ENCODE data around the gene VGLL1. TPM values are rescaled to one million over a fixed set of nuclear protein-coding genes. Genes with fewer than 3 reads are reported as not detected.

The VGLL1 gene, protein sequence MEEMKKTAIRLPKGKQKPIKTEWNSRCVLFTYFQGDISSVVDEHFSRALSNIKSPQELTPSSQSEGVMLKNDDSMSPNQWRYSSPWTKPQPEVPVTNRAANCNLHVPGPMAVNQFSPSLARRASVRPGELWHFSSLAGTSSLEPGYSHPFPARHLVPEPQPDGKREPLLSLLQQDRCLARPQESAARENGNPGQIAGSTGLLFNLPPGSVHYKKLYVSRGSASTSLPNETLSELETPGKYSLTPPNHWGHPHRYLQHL
- 10 to 100 TPM in 1 of 2 donors, under 1 TPM in 1; 0.40 to 13.8 TPM for total RNA-seq
- polyA plus RNA-seq, result 1 to 10 TPM; 2.1 to 2.4 TPM
- long read RNA-seq, donor 1, partial matches to known transcripts, result 0 of 3 reads
- long read RNA-seq, donor 1, other reads (novel, unspliced or antisense), result 0 of 3 reads
- long read RNA-seq, donor 2, partial matches to known transcripts, result 0 of 1 reads
- long read RNA-seq, donor 2, other reads (novel, unspliced or antisense), result 0 of 1 reads
- long read RNA-seq, donor 3, transcript VGLL1-201 (5 exons, 1,215 nt), result major isoform, 7 of 13 reads
- long read RNA-seq, donor 3, partial matches to known transcripts, result 6 of 13 reads
- long read RNA-seq, donor 3, other reads (novel, unspliced or antisense), result 0 of 13 reads
- long read RNA-seq, donor 4, result 0 reads
- long read RNA-seq, donor 5, partial matches to known transcripts, result 0 of 2 reads
- long read RNA-seq, donor 5, other reads (novel, unspliced or antisense), result 0 of 2 reads

GRCh38 chrX:136531951-136532350 lies at the start of gene VGLL1:
VGLL1 (plus strand) TSS chrX:136532215; CDS start chrX:136536021, 3,806 bp downstream.
- H3K27me3 ChIP-seq (ENCODE audit: control insufficient read depth in 3 of 3, insufficient read depth in 3 of 3, low read length in 2 of 3), result peaks cover 0 to 22% (median 12%) of the 10 kb centered on the region in 3 donors
- no peak within 1 kb of the TSS for H3K4me3 ChIP-seq
- DNase-seq (peak; percentile 13 to 55 (median 19)), ATAC-seq (ENCODE audit: insufficient read depth, low FRiP score) (no peak)
- WGBS, 2 donors, result 65 to 91% methylated on average over 3 of the region's 3 CpGs
- no peaks in the 10 kb centered on the region for H3K36me3 ChIP-seq (ENCODE audit: control insufficient read depth in 4 of 4, insufficient read depth in 4 of 4, low read length in 4 of 4)
- no peaks in the 10 kb centered on the region for H3K9me3 ChIP-seq (ENCODE audit: control insufficient read depth in 4 of 4, insufficient read depth in 3 of 4, low read length in 3 of 4)
- no peaks in the 10 kb centered on the region for H3K4me1 ChIP-seq (ENCODE audit: control insufficient read depth in 5 of 5, insufficient read depth in 5 of 5, low read length in 5 of 5)
- H3K27ac ChIP-seq (ENCODE audit: low read depth in 1 of 2, low read length in 1 of 2), result no peak within 1 kb of the TSS
- TF ChIP-seq, protein P1, sequence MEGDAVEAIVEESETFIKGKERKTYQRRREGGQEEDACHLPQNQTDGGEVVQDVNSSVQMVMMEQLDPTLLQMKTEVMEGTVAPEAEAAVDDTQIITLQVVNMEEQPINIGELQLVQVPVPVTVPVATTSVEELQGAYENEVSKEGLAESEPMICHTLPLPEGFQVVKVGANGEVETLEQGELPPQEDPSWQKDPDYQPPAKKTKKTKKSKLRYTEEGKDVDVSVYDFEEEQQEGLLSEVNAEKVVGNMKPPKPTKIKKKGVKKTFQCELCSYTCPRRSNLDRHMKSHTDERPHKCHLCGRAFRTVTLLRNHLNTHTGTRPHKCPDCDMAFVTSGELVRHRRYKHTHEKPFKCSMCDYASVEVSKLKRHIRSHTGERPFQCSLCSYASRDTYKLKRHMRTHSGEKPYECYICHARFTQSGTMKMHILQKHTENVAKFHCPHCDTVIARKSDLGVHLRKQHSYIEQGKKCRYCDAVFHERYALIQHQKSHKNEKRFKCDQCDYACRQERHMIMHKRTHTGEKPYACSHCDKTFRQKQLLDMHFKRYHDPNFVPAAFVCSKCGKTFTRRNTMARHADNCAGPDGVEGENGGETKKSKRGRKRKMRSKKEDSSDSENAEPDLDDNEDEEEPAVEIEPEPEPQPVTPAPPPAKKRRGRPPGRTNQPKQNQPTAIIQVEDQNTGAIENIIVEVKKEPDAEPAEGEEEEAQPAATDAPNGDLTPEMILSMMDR (IDR thresholded peaks at IDR 0.05; ENCODE audit: control extremely low read depth, extremely low read depth), result no peak
- no peak within 1 kb of the TSS for H3K9ac ChIP-seq (ENCODE audit: insufficient read depth in 1 of 2, low read length in 2 of 2)

- 60 to 80% methylated on average over 4 of the region's 4 CpGs for WGBS, 2 donors
- Histone ChIP-seq H3K9me3 (ENCODE audit: control insufficient read depth in 4 of 4, insufficient read depth in 3 of 4, low read length in 3 of 4) (no peaks in the 10 kb centered on the region), H3K36me3 (ENCODE audit: control insufficient read depth in 4 of 4, insufficient read depth in 4 of 4, low read length in 4 of 4) (no peaks in the 10 kb centered on the region), H3K9ac (ENCODE audit: insufficient read depth in 1 of 2, low read length in 2 of 2) (no peak within 1 kb of the TSS), H3K27ac (ENCODE audit: low read depth in 1 of 2, low read length in 1 of 2) (no peak within 1 kb of the TSS), H3K4me3 (no peak within 1 kb of the TSS), H3K27me3 (ENCODE audit: control insufficient read depth in 3 of 3, insufficient read depth in 3 of 3, low read length in 2 of 3) (peaks cover 4 to 47% (median 30%) of the 10 kb centered on the region in 3 donors), H3K4me1 (ENCODE audit: control insufficient read depth in 5 of 5, insufficient read depth in 5 of 5, low read length in 5 of 5) (no peaks in the 10 kb centered on the region)
- no peak for DNase-seq
- TF ChIP-seq, protein P1 (IDR thresholded peaks at IDR 0.05; ENCODE audit: control extremely low read depth, extremely low read depth), result no peak
- ATAC-seq (ENCODE audit: insufficient read depth, low FRiP score), result no peak
Observed at GRCh38 chrX:136487647-136488046, 44.4 kb upstream of the VGLL1 start, which contains the start of gene BRS3. BRS3 (plus strand) TSS chrX:136487947; CDS start chrX:136488115, 168 bp downstream.

- no peak for DNase-seq
- Histone ChIP-seq H3K27ac (ENCODE audit: low read depth in 1 of 2, low read length in 1 of 2) (no peak overlapping the region), H3K9ac (ENCODE audit: insufficient read depth in 1 of 2, low read length in 2 of 2) (no peak overlapping the region), H3K27me3 (ENCODE audit: control insufficient read depth in 3 of 3, insufficient read depth in 3 of 3, low read length in 2 of 3) (peaks cover 4 to 42% (median 30%) of the 10 kb centered on the region in 3 donors), H3K4me1 (ENCODE audit: control insufficient read depth in 5 of 5, insufficient read depth in 5 of 5, low read length in 5 of 5) (no peaks in the 10 kb centered on the region), H3K9me3 (ENCODE audit: control insufficient read depth in 4 of 4, insufficient read depth in 3 of 4, low read length in 3 of 4) (no peaks in the 10 kb centered on the region), H3K36me3 (ENCODE audit: control insufficient read depth in 4 of 4, insufficient read depth in 4 of 4, low read length in 4 of 4) (no peaks in the 10 kb centered on the region), H3K4me3 (no peak overlapping the region)
- WGBS, 2 donors, result 47 to 72% methylated on average over 5 of the region's 5 CpGs
- TF ChIP-seq, protein P1 (IDR thresholded peaks at IDR 0.05; ENCODE audit: control extremely low read depth, extremely low read depth), result no peak
- ATAC-seq (ENCODE audit: insufficient read depth, low FRiP score), result no peak
Observed at GRCh38 chrX:136488706-136489105, 43.3 kb upstream of the VGLL1 start.

All from lung (tissue), 16 donors.